Measurements from ENCODE around the gene BBLN.

DNA sequence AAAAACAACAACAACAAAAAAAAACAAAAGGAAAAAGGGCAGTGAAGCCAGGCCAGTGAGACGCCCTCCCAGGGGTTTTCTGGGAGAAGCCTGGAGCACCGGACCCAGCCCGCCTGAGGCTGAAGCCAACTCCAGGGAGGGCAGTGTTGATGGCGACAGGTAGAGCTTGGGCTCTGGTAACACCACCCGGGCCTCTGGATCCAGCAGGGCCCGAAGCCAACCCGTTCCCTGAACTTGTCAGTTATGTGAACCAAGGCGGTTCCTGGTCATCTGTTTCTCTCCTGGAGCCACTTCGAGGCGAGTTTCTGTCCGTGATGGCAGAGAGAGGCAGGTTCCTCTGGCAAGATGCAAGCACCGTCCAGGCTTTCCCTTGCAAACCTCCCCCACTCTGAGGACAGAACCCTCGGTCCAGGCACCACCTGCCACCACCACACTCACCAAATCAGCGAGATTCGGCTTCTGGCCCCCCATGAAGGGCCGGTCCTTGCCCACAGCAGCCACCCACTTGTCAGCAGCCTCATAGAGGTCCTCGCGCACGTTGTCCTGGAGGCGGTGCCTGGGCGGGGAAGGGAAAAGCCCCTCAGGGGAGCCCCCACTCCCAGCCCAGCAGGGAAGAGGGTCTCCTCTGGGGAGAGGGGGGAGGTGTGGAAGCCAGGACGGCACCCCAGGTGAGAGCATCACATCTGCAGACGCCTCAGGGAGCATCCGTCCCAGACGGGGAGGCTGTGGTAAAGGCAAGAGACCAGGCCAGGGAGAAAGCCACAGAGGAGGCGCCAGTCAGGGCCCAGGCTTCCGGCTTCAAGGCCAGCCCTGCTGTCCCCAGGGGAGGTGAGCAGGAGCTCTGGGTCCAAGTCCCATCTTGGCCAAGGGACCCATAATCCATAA, 37.9 kb upstream of the BBLN start:
- no peak for TF ChIP-seq ZFP30 (CRISPR knock-in tag; IDR thresholded peaks at IDR 0.05)
- TF ChIP-seq CREB5 (CRISPR knock-in tag; IDR thresholded peaks at IDR 0.05; ENCODE audit: low read depth): no peak
- no peak for TF ChIP-seq RARB (CRISPR knock-in tag; IDR thresholded peaks at IDR 0.05)
- TF ChIP-seq BACH2 (CRISPR knock-in tag; IDR thresholded peaks at IDR 0.05; ENCODE audit: borderline replicate concordance): no peak
- no peak for TF ChIP-seq ZNF8 (CRISPR knock-in tag; IDR thresholded peaks at IDR 0.05)
- no peak for TF ChIP-seq OSR1 (CRISPR knock-in tag; IDR thresholded peaks at IDR 0.05)
- TF ChIP-seq PATZ1 (CRISPR knock-in tag; IDR thresholded peaks at IDR 0.05; ENCODE audit: borderline replicate concordance): no peak
- TF ChIP-seq ISL1 (CRISPR knock-in tag; IDR thresholded peaks at IDR 0.05): no peak
- no peak for TF ChIP-seq ZFP3 (CRISPR knock-in tag; IDR thresholded peaks at IDR 0.05)
- no peak for TF ChIP-seq CSRNP3 (CRISPR knock-in tag; IDR thresholded peaks at IDR 0.05)

All from SK-N-SH treated with all-trans-retinoic acid at 6 μM for 48 hours (cell line).